ENCODE data around the gene CDH13. TPM values are rescaled to one million over a fixed set of nuclear protein-coding genes. Genes with fewer than 3 reads are reported as not detected.

The CDH13 gene
- total and polyA plus RNA-seq, 2 experiments from 2014 or later: 2.9 to 4.8 TPM

- DNase-seq (ENCODE audit: low read depth in 1 of 2, low spot score in 1 of 2): no peak
- no peaks in the 10 kb centered on the region for H3K36me3 ChIP-seq
- no peaks in the 10 kb centered on the region for H3K27me3 ChIP-seq
- H3K4me1 ChIP-seq (ENCODE audit: low read depth): no peaks in the 10 kb centered on the region
- no peaks in the 10 kb centered on the region for H3K9me3 ChIP-seq (ENCODE audit: low read depth)
- H3K27ac ChIP-seq: no peak overlapping the region
- no peak overlapping the region for H3K4me3 ChIP-seq
- no peak for TF ChIP-seq CTCF (IDR thresholded peaks at IDR 0.05; ENCODE audit: low read depth, low read length)
Measured at GRCh38 chr16:83363521-83363920, 736.8 kb downstream of the CDH13 start.

- Histone ChIP-seq H3K27ac (no peak overlapping the region), H3K36me3 (no peaks in the 10 kb centered on the region), H3K9me3 (ENCODE audit: low read depth) (no peaks in the 10 kb centered on the region), H3K4me1 (ENCODE audit: low read depth) (no peaks in the 10 kb centered on the region), H3K4me3 (no peak overlapping the region), H3K27me3 (no peaks in the 10 kb centered on the region)
- peak in 1 of 2 donors; percentile 19 for DNase-seq (ENCODE audit: low read depth in 1 of 2, low spot score in 1 of 2)
- no peak for TF ChIP-seq CTCF (IDR thresholded peaks at IDR 0.05; ENCODE audit: low read depth, low read length)
Measured at GRCh38 chr16:83365166-83365565, 738.4 kb downstream of the CDH13 start.

GRCh38 chr16:83366228-83366627, 739.5 kb downstream of the CDH13 start:
- H3K27ac ChIP-seq: no peak overlapping the region
- H3K4me3 ChIP-seq: no peak overlapping the region
- no peak for TF ChIP-seq CTCF (IDR thresholded peaks at IDR 0.05; ENCODE audit: low read depth, low read length)
- no peaks in the 10 kb centered on the region for H3K9me3 ChIP-seq (ENCODE audit: low read depth)
- DNase-seq (ENCODE audit: low read depth in 1 of 2, low spot score in 1 of 2): no peak
- no peaks in the 10 kb centered on the region for H3K4me1 ChIP-seq (ENCODE audit: low read depth)
- no peaks in the 10 kb centered on the region for H3K36me3 ChIP-seq
- no peaks in the 10 kb centered on the region for H3K27me3 ChIP-seq

GRCh38 chr16:83374979-83375378, 748.2 kb downstream of the CDH13 start:
- Histone ChIP-seq H3K27ac (no peak overlapping the region), H3K9me3 (ENCODE audit: low read depth) (no peaks in the 10 kb centered on the region), H3K27me3 (no peaks in the 10 kb centered on the region), H3K36me3 (no peaks in the 10 kb centered on the region), H3K4me1 (ENCODE audit: low read depth) (no peaks in the 10 kb centered on the region), H3K4me3 (no peak overlapping the region)
- no peak for DNase-seq (ENCODE audit: low read depth in 1 of 2, low spot score in 1 of 2)
- no peak for TF ChIP-seq CTCF (IDR thresholded peaks at IDR 0.05; ENCODE audit: low read depth, low read length)

GRCh38 chr16:83389751-83390150, 763.0 kb downstream of the CDH13 start:
- peak in 1 of 2 donors; percentile 36 for DNase-seq (ENCODE audit: low read depth in 1 of 2, low spot score in 1 of 2)
- no peaks in the 10 kb centered on the region for H3K36me3 ChIP-seq
- no peaks in the 10 kb centered on the region for H3K9me3 ChIP-seq (ENCODE audit: low read depth)
- H3K4me3 ChIP-seq: no peak overlapping the region
- H3K27ac ChIP-seq: peak overlapping the region; percentile 75
- H3K4me1 ChIP-seq (ENCODE audit: low read depth): peaks cover 23% of the 10 kb centered on the region
- no peak for TF ChIP-seq CTCF (IDR thresholded peaks at IDR 0.05; ENCODE audit: low read depth, low read length)
- H3K27me3 ChIP-seq: no peaks in the 10 kb centered on the region

GRCh38 chr16:83390759-83391158, 764.0 kb downstream of the CDH13 start:
- TF ChIP-seq CTCF (IDR thresholded peaks at IDR 0.05; ENCODE audit: low read depth, low read length): no peak
- Histone ChIP-seq H3K4me3 (no peak overlapping the region), H3K27me3 (no peaks in the 10 kb centered on the region), H3K9me3 (ENCODE audit: low read depth) (no peaks in the 10 kb centered on the region), H3K36me3 (no peaks in the 10 kb centered on the region), H3K27ac (peak overlapping the region; percentile 75), H3K4me1 (ENCODE audit: low read depth) (peaks cover 23% of the 10 kb centered on the region)
- peak in 1 of 2 donors; percentile 54 for DNase-seq (ENCODE audit: low read depth in 1 of 2, low spot score in 1 of 2)

Measured in cardiac muscle cell (in vitro differentiated cells and primary cell).